IPS-NIHi11 (cell line): ENCODE results near the gene AJAP1.

Source experiments
- DNase-seq: peaks from one replicate; pipeline ENCODE4 v3.0.0; 2012; ENCODE audit warnings: mixed read lengths, low spot score

Gene AJAP1

DNA sequence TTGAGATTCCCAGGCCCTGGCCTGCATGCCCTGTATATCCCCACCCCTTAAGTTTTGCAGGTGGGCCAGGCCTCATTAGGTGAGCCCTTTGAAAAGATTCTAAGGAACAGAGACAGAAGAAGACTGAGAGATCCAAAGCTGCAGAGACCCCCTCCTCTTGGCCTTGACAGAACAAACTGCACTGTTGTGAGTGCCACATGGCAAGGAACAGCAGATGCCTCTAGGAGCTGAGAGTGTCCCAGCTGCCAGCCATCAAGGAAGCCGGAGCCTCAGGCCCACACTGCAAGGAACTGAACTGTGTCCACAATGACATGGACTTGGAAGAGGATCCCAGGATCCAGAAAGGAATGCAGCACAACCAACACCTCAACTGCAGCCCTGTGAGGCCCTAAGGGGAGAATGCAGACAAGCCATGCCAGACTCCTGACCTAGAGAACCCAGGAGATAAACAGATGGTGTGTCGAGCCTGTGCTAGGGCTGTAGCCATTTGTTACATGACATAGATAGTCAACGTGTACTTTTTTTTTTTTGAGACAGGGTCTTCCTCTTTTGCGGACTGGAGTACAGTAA, 182.7 kb downstream of the AJAP1 start:
- no peak for DNase-seq

DNA sequence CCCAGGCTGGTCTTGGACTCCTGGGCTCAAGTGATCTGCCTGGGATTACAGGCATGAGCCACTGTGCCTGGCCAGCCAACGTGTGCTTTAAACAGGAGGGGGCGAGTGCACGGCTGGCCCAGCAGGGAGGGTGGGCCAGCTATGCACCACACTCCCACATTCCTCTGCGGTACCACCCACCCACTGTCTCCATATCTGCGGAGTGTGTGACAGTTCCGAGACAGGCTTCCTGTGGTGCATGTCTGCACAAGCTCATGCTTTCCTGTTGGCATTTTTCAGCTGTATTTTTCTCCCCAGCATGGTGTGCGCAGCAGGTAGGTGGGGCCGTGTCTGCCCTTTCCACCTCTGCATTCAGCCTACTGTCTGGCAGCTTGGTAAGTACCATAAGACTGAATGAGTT, 183.3 kb downstream of the AJAP1 start:
- DNase-seq, result no peak

DNA sequence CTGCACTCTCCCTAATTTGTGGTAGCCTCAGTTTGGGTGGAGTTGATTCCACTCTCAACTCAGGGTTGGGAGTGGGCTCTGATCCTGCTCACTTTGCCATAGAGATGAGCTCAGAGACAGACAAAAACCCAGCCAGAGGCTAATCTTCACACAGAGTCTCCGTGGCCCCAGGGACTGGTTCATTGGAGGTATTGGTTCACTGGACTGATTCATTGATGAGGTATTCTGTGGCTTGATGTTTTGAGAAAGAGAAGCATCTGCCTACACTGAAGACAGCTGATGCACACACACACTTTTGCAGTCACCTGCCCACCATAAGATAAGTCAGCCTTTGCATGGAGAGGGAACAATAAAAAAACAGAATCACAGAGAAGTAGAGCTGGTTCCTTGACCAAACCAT, 183.8 kb downstream of the AJAP1 start:
- no peak for DNase-seq
